AG10803 (cell line): ENCODE measurements around the gene SELPLG.

Source experiments
- DNase-seq: peaks from one replicate; pipeline ENCODE4 v3.0.0; 2010; ENCODE audit warnings: low read depth
- H3K4me3 ChIP-seq: 2 replicates; pipeline ENCODE4 v1.5.1; 2011; ENCODE audit warnings: mild to moderate bottlenecking, low read length, control low read depth
- CTCF ChIP-seq: conservative IDR thresholded peaks from 2 replicates; pipeline ENCODE4 v1.5.1; 2011; ENCODE audit warnings: mild to moderate bottlenecking, low read length, control low read depth, inconsistent platforms

The SELPLG gene

GRCh38 chr12:108675792-108676191, 42.1 kb upstream of the SELPLG start:
- TF ChIP-seq CTCF: no peak
- DNase-seq: no peak
- no peak overlapping the region for H3K4me3 ChIP-seq

GRCh38 chr12:108672054-108672453, 38.4 kb upstream of the SELPLG start:
- DNase-seq: no peak
- H3K4me3 ChIP-seq: no peak overlapping the region
- no peak for TF ChIP-seq CTCF

GRCh38 chr12:108671110-108671509, 37.4 kb upstream of the SELPLG start:
- no peak for TF ChIP-seq CTCF
- no peak for DNase-seq

GRCh38 chr12:108670066-108670631, 36.5 kb upstream of the SELPLG start:
- no peak overlapping the region for H3K4me3 ChIP-seq
- no peak for TF ChIP-seq CTCF
- no peak for DNase-seq

More at GRCh38 chr12:108671110-108671509, 37.4 kb upstream of the SELPLG start:
- H3K4me3 ChIP-seq: no peak overlapping the region

- no peak for TF ChIP-seq CTCF
- H3K4me3 ChIP-seq: no peak overlapping the region
- peak; percentile 66 for DNase-seq
Measured at GRCh38 chr12:108668542-108668941, 34.8 kb upstream of the SELPLG start.

- DNase-seq: no peak
- no peak overlapping the region for H3K4me3 ChIP-seq
- TF ChIP-seq CTCF: no peak
Measured at GRCh38 chr12:108668063-108668462, 34.4 kb upstream of the SELPLG start.

- H3K4me3 ChIP-seq: no peak overlapping the region
- DNase-seq: no peak
- no peak for TF ChIP-seq CTCF
Measured at GRCh38 chr12:108667349-108667748, 33.7 kb upstream of the SELPLG start.
